GM23338 (cell line): ENCODE data around the gene CARD10. TPM values are rescaled to one million over a fixed set of nuclear protein-coding genes. Genes with fewer than 3 reads are reported as not detected.

Source experiments
- ATAC-seq: fragments of 200-7000 bp; cut with Tn5 transposase; 3 replicates; pipeline ENCODE4 v1.9.1; 2020
- DNase-seq: peaks from one replicate; pipeline ENCODE4 v3.0.0-alpha.2; 2015; ENCODE audit warnings: low spot score
- H2AFZ ChIP-seq: fragments of 200-600 bp; sonication (generic); 2 replicates; pipeline ENCODE4 v1.8.0; 2016; ENCODE audit warnings: antibody characterized with exemption, mild to moderate bottlenecking, moderate library complexity
- H3F3A ChIP-seq: fragments of 200-600 bp; sonication (generic); replicated peaks from 2 replicates; pipeline ENCODE4 v1.8.0; 2017; ENCODE audit warnings: antibody characterized with exemption, mixed run types, low read depth
- H3K27ac ChIP-seq: fragments of 200-600 bp; sonication (generic); 2 replicates; pipeline ENCODE4 v1.6.1; 2016; ENCODE audit warnings: low read depth
- H3K27me3 ChIP-seq: fragments of 200-600 bp; sonication (generic); 2 replicates; pipeline ENCODE4 v1.8.0; 2016; ENCODE audit warnings: mild to moderate bottlenecking, mixed run types, moderate library complexity; ENCODE audit not compliant: insufficient read depth
- H3K36me3 ChIP-seq: fragments of 200-600 bp; sonication (generic); 2 replicates; pipeline ENCODE4 v1.8.0; 2016; ENCODE audit warnings: mild to moderate bottlenecking; ENCODE audit not compliant: insufficient read depth
- H3K4me1 ChIP-seq: fragments of 200-600 bp; sonication (generic); 2 replicates; pipeline ENCODE4 v1.8.0; 2016; ENCODE audit warnings: mild to moderate bottlenecking, moderate library complexity; ENCODE audit not compliant: insufficient read depth
- H3K4me2 ChIP-seq: fragments of 200-600 bp; sonication (generic); 2 replicates; pipeline ENCODE4 v1.7.1; 2017; ENCODE audit warnings: mixed run types
- H3K4me3 ChIP-seq: fragments of 200-600 bp; sonication (generic); 2 replicates; pipeline ENCODE4 v1.6.1; 2016; ENCODE audit warnings: mixed run types
- H3K79me2 ChIP-seq: fragments of 200-600 bp; sonication (generic); replicated peaks from 2 replicates; pipeline ENCODE4 v1.8.0; 2017; ENCODE audit warnings: mild to moderate bottlenecking; ENCODE audit not compliant: insufficient read depth
- H3K9me2 ChIP-seq: fragments of 200-600 bp; sonication (generic); 2 replicates; pipeline ENCODE4 v1.8.0; 2017; ENCODE audit not compliant: insufficient read depth
- H4K20me1 ChIP-seq: fragments of 200-600 bp; sonication (generic); replicated peaks from 2 replicates; pipeline ENCODE4 v1.8.0; 2017; ENCODE audit warnings: mild to moderate bottlenecking; ENCODE audit not compliant: insufficient read depth
- H3K27ac Mint-ChIP-seq: 2 replicates; pipeline ENCODE4 v1.8.0; 2020; ENCODE audit warnings: inconsistent platforms, mild to moderate bottlenecking, moderate library complexity, mixed read lengths
- H3K27me3 Mint-ChIP-seq: 3 replicates; pipeline ENCODE4 v1.8.0; 2022; ENCODE audit warnings: low read depth, mild to moderate bottlenecking, moderate library complexity, mixed read lengths, inconsistent platforms; ENCODE audit not compliant: insufficient read depth, poor library complexity
- H3K36me3 Mint-ChIP-seq: 3 replicates; pipeline ENCODE4 v1.8.0; 2021; ENCODE audit warnings: low read depth, mild to moderate bottlenecking, inconsistent platforms, moderate library complexity, mixed read lengths
- H3K4me1 Mint-ChIP-seq: 3 replicates; pipeline ENCODE4 v1.8.0; 2020; ENCODE audit warnings: mild to moderate bottlenecking, inconsistent platforms, mixed read lengths
- H3K4me3 Mint-ChIP-seq: 3 replicates; pipeline ENCODE4 v1.8.0; 2021; ENCODE audit warnings: moderate library complexity, mild to moderate bottlenecking, inconsistent platforms, mixed read lengths
- H3K9me3 Mint-ChIP-seq: 3 replicates; pipeline ENCODE4 v1.8.0; 2020; ENCODE audit warnings: moderate library complexity, mild to moderate bottlenecking, inconsistent platforms, mixed read lengths
- CREB1 ChIP-seq: fragments of 250-450 bp; sonication (Bioruptor Pico); IDR thresholded peaks from 2 replicates; pipeline ENCODE4 v1.5.0; 2020; ENCODE audit warnings: low read depth, mild to moderate bottlenecking, moderate library complexity
- EZH2 ChIP-seq: fragments of 200-600 bp; sonication (generic); IDR thresholded peaks from one replicate; pipeline ENCODE4 v1.8.0; 2017; ENCODE audit warnings: antibody characterized with exemption, mild to moderate bottlenecking, low read depth; ENCODE audit not compliant: unreplicated experiment
- EZH2phosphoT487 ChIP-seq: fragments of 200-600 bp; sonication (generic); IDR thresholded peaks from one replicate; pipeline ENCODE4 v1.8.1; 2018; ENCODE audit warnings: antibody characterized with exemption; ENCODE audit not compliant: unreplicated experiment
- JUNB ChIP-seq: IDR thresholded peaks from one replicate; pipeline ENCODE4 v1.6.1; 2016; ENCODE audit warnings: antibody characterized with exemption; ENCODE audit not compliant: unreplicated experiment
- NANOG ChIP-seq: IDR thresholded peaks from 2 replicates; pipeline ENCODE4 v1.6.1; 2016; ENCODE audit warnings: antibody characterized with exemption, borderline replicate concordance
- POLR2AphosphoS5 ChIP-seq: IDR thresholded peaks from 2 replicates; pipeline ENCODE4 v1.6.1; 2016; ENCODE audit warnings: antibody characterized with exemption, low read depth
- STAT1 ChIP-seq: IDR thresholded peaks from one replicate; pipeline ENCODE4 v1.6.1; 2016; ENCODE audit warnings: antibody characterized with exemption; ENCODE audit not compliant: unreplicated experiment
- ZNF114 ChIP-seq: fragments of 250-450 bp; sonication (Bioruptor Pico); IDR thresholded peaks from 2 replicates; pipeline ENCODE4 v1.5.0; 2020; ENCODE audit warnings: mild to moderate bottlenecking, moderate library complexity
- ZNF331 ChIP-seq: fragments of 250-450 bp; sonication (Bioruptor Pico); IDR thresholded peaks from 2 replicates; pipeline ENCODE4 v1.5.0; 2020; ENCODE audit warnings: low read depth, mild to moderate bottlenecking, moderate library complexity
- polyA plus RNA-seq: library from polyadenylated mRNA; unstranded; fragments of >200 nt; fragmentation: Nextera tagmentation; extraction: Ambion mirVana; gene quantifications from 2 replicates; pipeline ENCODE4 v1.2.1, GENCODE V29; 2016
- total RNA-seq: library from RNA; depleted of rRNA; stranded (reverse); fragments of >200 nt; shearing (Covaris generic); gene quantifications from 2 replicates; pipeline ENCODE4 v1.2.3, GENCODE V29; 2014
- TF ChIP-seq, protein P1 (sequence below), 2 experiments: fragments of 200-600 bp in 1 of 2; sonication (generic) in 1 of 2; conservative IDR thresholded peaks; 2 replicates each; pipeline versions ENCODE4 v1.5.1 to v1.6.1; 2016 to 2017; ENCODE audit warnings: antibody characterized with exemption in 2 of 2, low read depth in 2 of 2, mild to moderate bottlenecking in 2 of 2, moderate library complexity in 1 of 2
- TF ChIP-seq, protein P2 (sequence below): IDR thresholded peaks from one replicate; pipeline ENCODE4 v1.6.1; 2018; ENCODE audit warnings: antibody characterized with exemption; ENCODE audit not compliant: unreplicated experiment
- TF ChIP-seq, protein P3 (sequence below): IDR thresholded peaks from 2 replicates; pipeline ENCODE4 v1.6.1; 2016; ENCODE audit warnings: antibody characterized with exemption
- TF ChIP-seq, protein P4 (sequence below): fragments of 250-450 bp; sonication (Bioruptor Pico); IDR thresholded peaks from 2 replicates; pipeline ENCODE4 v1.5.0; 2020; ENCODE audit warnings: mild to moderate bottlenecking, moderate library complexity

The CARD10 gene
- total and polyA plus RNA-seq, 2 experiments from 2014 or later: 5.4 to 17.2 TPM

DNA sequence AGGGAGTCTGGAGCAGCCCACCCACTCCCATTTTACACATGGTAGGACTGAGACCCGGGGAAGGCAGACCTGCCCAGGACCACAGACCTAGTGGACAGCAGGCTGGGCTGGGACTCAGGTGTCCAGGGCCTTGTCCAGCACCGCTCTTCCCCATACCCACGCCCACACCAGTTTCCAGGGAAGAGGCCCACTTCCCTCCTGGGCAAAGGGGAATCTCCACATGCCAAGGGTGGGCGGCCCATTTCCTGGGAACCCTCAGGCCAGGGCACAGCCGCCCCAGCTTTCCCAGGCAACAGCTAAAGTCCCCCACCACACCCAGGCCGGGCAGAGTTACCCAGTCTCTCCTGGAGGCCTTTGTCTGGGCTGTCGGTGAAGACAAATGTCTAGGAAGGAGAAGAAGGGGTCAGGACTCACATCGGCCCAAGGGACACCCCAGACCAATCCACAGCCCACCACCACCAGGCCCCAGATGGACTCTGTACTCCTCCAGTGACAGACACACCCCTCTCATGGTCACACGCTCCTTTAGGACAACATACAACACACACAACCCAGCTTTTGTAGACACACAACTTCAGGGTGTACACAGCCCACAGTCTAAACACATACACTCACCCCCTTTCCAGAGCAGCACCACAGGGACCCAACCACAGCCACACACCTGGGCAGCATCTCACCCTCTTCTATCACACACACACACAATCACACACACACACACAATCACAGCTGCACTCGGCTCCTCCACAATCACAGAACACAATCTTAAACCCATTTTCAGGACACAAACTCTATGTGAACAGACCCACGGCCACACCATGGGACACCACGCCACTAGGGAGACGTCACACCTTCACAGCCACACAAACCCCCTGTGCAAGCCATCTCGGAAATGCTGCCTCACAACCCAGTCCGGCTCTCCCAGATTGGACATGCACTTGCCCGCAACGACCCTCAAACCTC is 38.5 kb downstream of the CARD10 start:
- ATAC-seq: no peak
- no peaks in the 10 kb centered on the region for H3K9me3 Mint-ChIP-seq
- no peak overlapping the region for H3K27ac Mint-ChIP-seq

More for the DNA sequence above, 38.5 kb downstream of the CARD10 start:
- Histone ChIP-seq H3K4me2 (no peak overlapping the region), H3K79me2 (no peaks in the 10 kb centered on the region), H3K27ac (no peak overlapping the region), H2AFZ (no peak overlapping the region), H3K36me3 (no peaks in the 10 kb centered on the region), H3K4me1 (0 out of 2 replicates have a peak, but pooled peaks cover 4% of the 10 kb centered on the region), H3F3A (no peaks in the 10 kb centered on the region), H3K9me2 (no peaks in the 10 kb centered on the region), H3K27me3 (no peaks in the 10 kb centered on the region), H4K20me1 (no peaks in the 10 kb centered on the region), H3K4me3 (no peak overlapping the region)
- Mint-ChIP-seq H3K36me3 (no peaks in the 10 kb centered on the region), H3K27me3 (peaks cover 13% of the 10 kb centered on the region), H3K4me3 (no peak overlapping the region), H3K4me1 (peaks cover 21% of the 10 kb centered on the region)
- TF ChIP-seq CREB1 (CRISPR knock-in tag) (no peak), JUNB (no peak), ZNF331 (CRISPR knock-in tag) (no peak), EZH2phosphoT487 (no peak), EZH2 (no peak), ZNF114 (CRISPR knock-in tag) (no peak), POLR2AphosphoS5 (no peak), NANOG (no peak), STAT1 (no peak)
- TF ChIP-seq, protein P1, sequence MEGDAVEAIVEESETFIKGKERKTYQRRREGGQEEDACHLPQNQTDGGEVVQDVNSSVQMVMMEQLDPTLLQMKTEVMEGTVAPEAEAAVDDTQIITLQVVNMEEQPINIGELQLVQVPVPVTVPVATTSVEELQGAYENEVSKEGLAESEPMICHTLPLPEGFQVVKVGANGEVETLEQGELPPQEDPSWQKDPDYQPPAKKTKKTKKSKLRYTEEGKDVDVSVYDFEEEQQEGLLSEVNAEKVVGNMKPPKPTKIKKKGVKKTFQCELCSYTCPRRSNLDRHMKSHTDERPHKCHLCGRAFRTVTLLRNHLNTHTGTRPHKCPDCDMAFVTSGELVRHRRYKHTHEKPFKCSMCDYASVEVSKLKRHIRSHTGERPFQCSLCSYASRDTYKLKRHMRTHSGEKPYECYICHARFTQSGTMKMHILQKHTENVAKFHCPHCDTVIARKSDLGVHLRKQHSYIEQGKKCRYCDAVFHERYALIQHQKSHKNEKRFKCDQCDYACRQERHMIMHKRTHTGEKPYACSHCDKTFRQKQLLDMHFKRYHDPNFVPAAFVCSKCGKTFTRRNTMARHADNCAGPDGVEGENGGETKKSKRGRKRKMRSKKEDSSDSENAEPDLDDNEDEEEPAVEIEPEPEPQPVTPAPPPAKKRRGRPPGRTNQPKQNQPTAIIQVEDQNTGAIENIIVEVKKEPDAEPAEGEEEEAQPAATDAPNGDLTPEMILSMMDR (conservative IDR thresholded peaks at IDR 0.05; ENCODE audit: low read depth in 2 of 2): no peak
- TF ChIP-seq, protein P2, sequence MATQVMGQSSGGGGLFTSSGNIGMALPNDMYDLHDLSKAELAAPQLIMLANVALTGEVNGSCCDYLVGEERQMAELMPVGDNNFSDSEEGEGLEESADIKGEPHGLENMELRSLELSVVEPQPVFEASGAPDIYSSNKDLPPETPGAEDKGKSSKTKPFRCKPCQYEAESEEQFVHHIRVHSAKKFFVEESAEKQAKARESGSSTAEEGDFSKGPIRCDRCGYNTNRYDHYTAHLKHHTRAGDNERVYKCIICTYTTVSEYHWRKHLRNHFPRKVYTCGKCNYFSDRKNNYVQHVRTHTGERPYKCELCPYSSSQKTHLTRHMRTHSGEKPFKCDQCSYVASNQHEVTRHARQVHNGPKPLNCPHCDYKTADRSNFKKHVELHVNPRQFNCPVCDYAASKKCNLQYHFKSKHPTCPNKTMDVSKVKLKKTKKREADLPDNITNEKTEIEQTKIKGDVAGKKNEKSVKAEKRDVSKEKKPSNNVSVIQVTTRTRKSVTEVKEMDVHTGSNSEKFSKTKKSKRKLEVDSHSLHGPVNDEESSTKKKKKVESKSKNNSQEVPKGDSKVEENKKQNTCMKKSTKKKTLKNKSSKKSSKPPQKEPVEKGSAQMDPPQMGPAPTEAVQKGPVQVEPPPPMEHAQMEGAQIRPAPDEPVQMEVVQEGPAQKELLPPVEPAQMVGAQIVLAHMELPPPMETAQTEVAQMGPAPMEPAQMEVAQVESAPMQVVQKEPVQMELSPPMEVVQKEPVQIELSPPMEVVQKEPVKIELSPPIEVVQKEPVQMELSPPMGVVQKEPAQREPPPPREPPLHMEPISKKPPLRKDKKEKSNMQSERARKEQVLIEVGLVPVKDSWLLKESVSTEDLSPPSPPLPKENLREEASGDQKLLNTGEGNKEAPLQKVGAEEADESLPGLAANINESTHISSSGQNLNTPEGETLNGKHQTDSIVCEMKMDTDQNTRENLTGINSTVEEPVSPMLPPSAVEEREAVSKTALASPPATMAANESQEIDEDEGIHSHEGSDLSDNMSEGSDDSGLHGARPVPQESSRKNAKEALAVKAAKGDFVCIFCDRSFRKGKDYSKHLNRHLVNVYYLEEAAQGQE: no peak
- TF ChIP-seq, protein P3, sequence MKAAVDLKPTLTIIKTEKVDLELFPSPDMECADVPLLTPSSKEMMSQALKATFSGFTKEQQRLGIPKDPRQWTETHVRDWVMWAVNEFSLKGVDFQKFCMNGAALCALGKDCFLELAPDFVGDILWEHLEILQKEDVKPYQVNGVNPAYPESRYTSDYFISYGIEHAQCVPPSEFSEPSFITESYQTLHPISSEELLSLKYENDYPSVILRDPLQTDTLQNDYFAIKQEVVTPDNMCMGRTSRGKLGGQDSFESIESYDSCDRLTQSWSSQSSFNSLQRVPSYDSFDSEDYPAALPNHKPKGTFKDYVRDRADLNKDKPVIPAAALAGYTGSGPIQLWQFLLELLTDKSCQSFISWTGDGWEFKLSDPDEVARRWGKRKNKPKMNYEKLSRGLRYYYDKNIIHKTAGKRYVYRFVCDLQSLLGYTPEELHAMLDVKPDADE: no peak
- TF ChIP-seq, protein P4, sequence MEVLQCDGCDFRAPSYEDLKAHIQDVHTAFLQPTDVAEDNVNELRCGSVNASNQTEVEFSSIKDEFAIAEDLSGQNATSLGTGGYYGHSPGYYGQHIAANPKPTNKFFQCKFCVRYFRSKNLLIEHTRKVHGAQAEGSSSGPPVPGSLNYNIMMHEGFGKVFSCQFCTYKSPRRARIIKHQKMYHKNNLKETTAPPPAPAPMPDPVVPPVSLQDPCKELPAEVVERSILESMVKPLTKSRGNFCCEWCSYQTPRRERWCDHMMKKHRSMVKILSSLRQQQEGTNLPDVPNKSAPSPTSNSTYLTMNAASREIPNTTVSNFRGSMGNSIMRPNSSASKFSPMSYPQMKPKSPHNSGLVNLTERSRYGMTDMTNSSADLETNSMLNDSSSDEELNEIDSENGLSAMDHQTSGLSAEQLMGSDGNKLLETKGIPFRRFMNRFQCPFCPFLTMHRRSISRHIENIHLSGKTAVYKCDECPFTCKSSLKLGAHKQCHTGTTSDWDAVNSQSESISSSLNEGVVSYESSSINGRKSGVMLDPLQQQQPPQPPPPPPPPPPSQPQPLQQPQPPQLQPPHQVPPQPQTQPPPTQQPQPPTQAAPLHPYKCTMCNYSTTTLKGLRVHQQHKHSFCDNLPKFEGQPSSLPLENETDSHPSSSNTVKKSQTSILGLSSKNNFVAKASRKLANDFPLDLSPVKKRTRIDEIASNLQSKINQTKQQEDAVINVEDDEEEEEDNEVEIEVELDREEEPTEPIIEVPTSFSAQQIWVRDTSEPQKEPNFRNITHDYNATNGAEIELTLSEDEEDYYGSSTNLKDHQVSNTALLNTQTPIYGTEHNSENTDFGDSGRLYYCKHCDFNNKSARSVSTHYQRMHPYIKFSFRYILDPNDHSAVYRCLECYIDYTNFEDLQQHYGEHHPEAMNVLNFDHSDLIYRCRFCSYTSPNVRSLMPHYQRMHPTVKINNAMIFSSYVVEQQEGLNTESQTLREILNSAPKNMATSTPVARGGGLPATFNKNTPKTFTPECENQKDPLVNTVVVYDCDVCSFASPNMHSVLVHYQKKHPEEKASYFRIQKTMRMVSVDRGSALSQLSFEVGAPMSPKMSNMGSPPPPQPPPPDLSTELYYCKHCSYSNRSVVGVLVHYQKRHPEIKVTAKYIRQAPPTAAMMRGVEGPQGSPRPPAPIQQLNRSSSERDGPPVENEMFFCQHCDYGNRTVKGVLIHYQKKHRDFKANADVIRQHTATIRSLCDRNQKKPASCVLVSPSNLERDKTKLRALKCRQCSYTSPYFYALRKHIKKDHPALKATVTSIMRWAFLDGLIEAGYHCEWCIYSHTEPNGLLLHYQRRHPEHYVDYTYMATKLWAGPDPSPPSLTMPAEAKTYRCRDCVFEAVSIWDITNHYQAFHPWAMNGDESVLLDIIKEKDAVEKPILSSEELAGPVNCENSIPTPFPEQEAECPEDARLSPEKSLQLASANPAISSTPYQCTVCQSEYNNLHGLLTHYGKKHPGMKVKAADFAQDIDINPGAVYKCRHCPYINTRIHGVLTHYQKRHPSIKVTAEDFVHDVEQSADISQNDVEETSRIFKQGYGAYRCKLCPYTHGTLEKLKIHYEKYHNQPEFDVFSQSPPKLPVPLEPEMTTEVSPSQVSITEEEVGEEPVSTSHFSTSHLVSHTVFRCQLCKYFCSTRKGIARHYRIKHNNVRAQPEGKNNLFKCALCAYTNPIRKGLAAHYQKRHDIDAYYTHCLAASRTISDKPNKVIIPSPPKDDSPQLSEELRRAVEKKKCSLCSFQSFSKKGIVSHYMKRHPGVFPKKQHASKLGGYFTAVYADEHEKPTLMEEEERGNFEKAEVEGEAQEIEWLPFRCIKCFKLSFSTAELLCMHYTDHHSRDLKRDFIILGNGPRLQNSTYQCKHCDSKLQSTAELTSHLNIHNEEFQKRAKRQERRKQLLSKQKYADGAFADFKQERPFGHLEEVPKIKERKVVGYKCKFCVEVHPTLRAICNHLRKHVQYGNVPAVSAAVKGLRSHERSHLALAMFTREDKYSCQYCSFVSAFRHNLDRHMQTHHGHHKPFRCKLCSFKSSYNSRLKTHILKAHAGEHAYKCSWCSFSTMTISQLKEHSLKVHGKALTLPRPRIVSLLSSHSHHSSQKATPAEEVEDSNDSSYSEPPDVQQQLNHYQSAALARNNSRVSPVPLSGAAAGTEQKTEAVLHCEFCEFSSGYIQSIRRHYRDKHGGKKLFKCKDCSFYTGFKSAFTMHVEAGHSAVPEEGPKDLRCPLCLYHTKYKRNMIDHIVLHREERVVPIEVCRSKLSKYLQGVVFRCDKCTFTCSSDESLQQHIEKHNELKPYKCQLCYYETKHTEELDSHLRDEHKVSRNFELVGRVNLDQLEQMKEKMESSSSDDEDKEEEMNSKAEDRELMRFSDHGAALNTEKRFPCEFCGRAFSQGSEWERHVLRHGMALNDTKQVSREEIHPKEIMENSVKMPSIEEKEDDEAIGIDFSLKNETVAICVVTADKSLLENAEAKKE (CRISPR knock-in tag): no peak
- DNase-seq: no peak
